Left ventricle myocardium superior (tissue), 1 donor: ENCODE measurements around the gene BAZ1B. TPM values are rescaled to one million over a fixed set of nuclear protein-coding genes. Genes with fewer than 3 reads are reported as not detected.

ENCODE experiments used
- ATAC-seq: fragments of 200-7000 bp; cut with Tn5 transposase; one replicate; pipeline ENCODE4 v1.9.1; 2020; ENCODE audit warnings: mild to moderate bottlenecking, moderate library complexity
- DNase-seq: peaks from one replicate; pipeline ENCODE4 v3.0.0-alpha.2; 2020
- intact Hi-C: fragments of 100-400 bp; cut with micrococcal nuclease; formaldehyde crosslinking; loops from one replicate; pipeline ENCODE4 v1.11.0; 2022
- total RNA-seq: library from RNA; stranded (reverse); fragmentation: NEBNext Ultra II Directional; extraction: Animal tissue kit (Norgen Biotek cat#: 25700); gene quantifications from one replicate; pipeline ENCODE4 v1.2.1, GENCODE V29; 2021
- donor health status: DM: no; HTN: yes; CAD: no; lungs with severe emphysema.

Gene BAZ1B
- total RNA-seq, 1 donor from 2014 or later = 44.6 TPM

GRCh38 chr7:73452999-73453635, 69.0 kb downstream of the BAZ1B start:
- intact Hi-C loops = loop anchor here (10.0 kb wide), 1 partner anchor 108 kb away; no protein-coding TSS in a partner anchor
- ATAC-seq = no peak
- DNase-seq = no peak

- intact Hi-C loops = loop anchor here (10.0 kb wide), 1 partner anchor 107 kb away; no protein-coding TSS in a partner anchor
- ATAC-seq = peak; percentile 71
- DNase-seq = no peak
Measured at GRCh38 chr7:73451780-73452398, 70.2 kb downstream of the BAZ1B start.

- intact Hi-C loops = no loop called here
- ATAC-seq (no peak), DNase-seq (no peak)
Measured at GRCh38 chr7:73449422-73449821, 72.7 kb downstream of the BAZ1B start.

- DNase-seq (no peak), ATAC-seq (no peak)
- intact Hi-C loops = no loop called here
Measured at GRCh38 chr7:73448609-73449008, 73.5 kb downstream of the BAZ1B start.

GRCh38 chr7:73447121-73447733, 74.9 kb downstream of the BAZ1B start:
- intact Hi-C loops = no loop called here
- ATAC-seq = no peak
- no peak for DNase-seq

- intact Hi-C loops = no loop called here
- DNase-seq (no peak), ATAC-seq (no peak)
Measured at GRCh38 chr7:73446682-73447081, 75.4 kb downstream of the BAZ1B start.

- DNase-seq = no peak
- ATAC-seq = no peak
- intact Hi-C loops = no loop called here
Measured at GRCh38 chr7:73443548-73444255, 78.4 kb downstream of the BAZ1B start.

- DNase-seq (no peak), ATAC-seq (no peak)
- intact Hi-C loops = no loop called here
Measured at GRCh38 chr7:73442903-73443500, 79.1 kb downstream of the BAZ1B start.

- no peak for DNase-seq
- ATAC-seq = no peak
- intact Hi-C loops = no loop called here
Measured at GRCh38 chr7:73442222-73442902, 79.7 kb downstream of the BAZ1B start.

GRCh38 chr7:73439410-73439704, 82.7 kb downstream of the BAZ1B start:
- DNase-seq (no peak), ATAC-seq (no peak)
- intact Hi-C loops = no loop called here

- ATAC-seq (no peak), DNase-seq (no peak)
- intact Hi-C loops = no loop called here
Measured at GRCh38 chr7:73438547-73439409, 83.3 kb downstream of the BAZ1B start.

- intact Hi-C loops = no loop called here
- DNase-seq (no peak), ATAC-seq (no peak)
Measured at GRCh38 chr7:73437621-73438416, 84.3 kb downstream of the BAZ1B start.

GRCh38 chr7:73437091-73437490, 85.0 kb downstream of the BAZ1B start:
- DNase-seq = no peak
- intact Hi-C loops = no loop called here
- ATAC-seq = no peak

GRCh38 chr7:73436031-73436929, 85.8 kb downstream of the BAZ1B start:
- intact Hi-C loops = no loop called here
- ATAC-seq = no peak
- no peak for DNase-seq

- intact Hi-C loops = no loop called here
- no peak for ATAC-seq
- no peak for DNase-seq
Measured at GRCh38 chr7:73435471-73436009, 86.6 kb downstream of the BAZ1B start.

- no peak for DNase-seq
- intact Hi-C loops = no loop called here
- ATAC-seq = no peak
Measured at GRCh38 chr7:73434701-73435069, 87.4 kb downstream of the BAZ1B start.
